HepG2 (cell line): ENCODE data around the gene GRAMD1A. TPM values are rescaled to one million over a fixed set of nuclear protein-coding genes. Genes with fewer than 3 reads are reported as not detected.

Source experiments
- ATAC-seq: fragments of 200-7000 bp; cut with Tn5 transposase; 3 replicates; pipeline ENCODE4 v1.9.1; 2020; ENCODE audit warnings: mild to moderate bottlenecking, moderate library complexity
- BruUV-seq: library from RNA; stranded (reverse); fragments of 400-500 nt; replicated peaks from 2 replicates; lab custom pipeline; 2021; lab: Mats Ljungman, UMichigan
- CTCF ChIA-PET: fragments of 300-600 bp; formaldehyde crosslinking; extraction: SDS; loops from one replicate; lab custom pipeline; 2021; ENCODE audit warnings: low total read pairs, inconsistent platforms, low intra/inter-chr PET ratio; lab: Yijun Ruan, JAX
- POLR2A ChIA-PET: fragments of 350-600 bp; sonication (Branson Sonifier 250); formaldehyde crosslinking; loops from one replicate; lab custom pipeline; 2020; ENCODE audit warnings: antibody characterized with exemption, inconsistent platforms; lab: Yijun Ruan, JAX
- DNase-seq: peaks from one replicate; pipeline ENCODE4 v3.0.0-alpha.2; 2015; ENCODE audit warnings: low spot score
- FAIRE-seq: peaks from 3 replicates; lab custom pipeline; 2011; peaks lifted over from hg19 to GRCh38; lab: Jason Lieb, UNC
- H2AFZ ChIP-seq: one replicate; pipeline ENCODE4 v1.6.1; 2011; ENCODE audit warnings: low read length, inconsistent platforms
- H3K27ac ChIP-seq: fragments of 300-600 bp; 3 replicates; pipeline ENCODE4 v1.8.0; 2011; ENCODE audit warnings: mixed run types, mild to moderate bottlenecking, mixed read lengths, low read length, inconsistent platforms; ENCODE audit not compliant: insufficient read depth; ENCODE audit errors: extremely low read length
- H3K27me3 ChIP-seq, 2 experiments: fragments of 200-600 bp in 1 of 2; 2 replicates in 1 of 2; 3 replicates in 1 of 2; pipeline versions ENCODE4 v1.6.0 to v1.8.0; 2011; ENCODE audit warnings: low read length in 2 of 2, mild to moderate bottlenecking in 2 of 2, moderate library complexity in 2 of 2, inconsistent platforms in 1 of 2; ENCODE audit not compliant: insufficient read depth in 2 of 2, control insufficient read depth in 1 of 2
- H3K36me3 ChIP-seq, 2 experiments: fragments of 200-600 bp in 1 of 2; replicated peaks in 1 of 2; 2 replicates in 1 of 2; 3 replicates in 1 of 2; pipeline versions ENCODE4 v1.5.1 to v1.8.0; 2011; ENCODE audit warnings: low read length in 2 of 2, inconsistent platforms in 1 of 2; ENCODE audit not compliant: insufficient read depth in 2 of 2, control insufficient read depth in 1 of 2
- H3K4me1 ChIP-seq: 2 replicates; pipeline ENCODE4 v1.5.1; 2012; ENCODE audit warnings: low read length, inconsistent platforms; ENCODE audit not compliant: insufficient read depth
- H3K4me2 ChIP-seq: 2 replicates; pipeline ENCODE4 v1.6.0; 2011; ENCODE audit warnings: low read depth, low read length, inconsistent platforms
- H3K4me3 ChIP-seq, 3 experiments: fragments of 200-600 bp in 1 of 3; sonication (generic), shearing (Covaris generic) in 1 of 3; replicated peaks in 1 of 3; 2 replicates each; pipeline ENCODE4 v1.5.1; 2011 to 2016; ENCODE audit warnings: low read length in 3 of 3, inconsistent platforms in 2 of 3, low read depth in 2 of 3, mild to moderate bottlenecking in 2 of 3, control low read depth in 1 of 3, mixed read lengths in 1 of 3; ENCODE audit not compliant: insufficient read depth in 1 of 3
- H3K79me2 ChIP-seq: one replicate; pipeline ENCODE4 v1.6.1; 2011; ENCODE audit warnings: low read length, inconsistent platforms; ENCODE audit not compliant: insufficient read depth
- H3K9ac ChIP-seq: 2 replicates; pipeline ENCODE4 v1.6.0; 2011; ENCODE audit warnings: mild to moderate bottlenecking, low read depth, low read length, inconsistent platforms; ENCODE audit not compliant: insufficient read depth
- H3K9me3 ChIP-seq: 2 replicates; pipeline ENCODE4 v1.5.1; 2012; ENCODE audit warnings: mild to moderate bottlenecking, low read length
- H4K20me1 ChIP-seq: 2 replicates; pipeline ENCODE4 v1.6.0; 2011; ENCODE audit warnings: inconsistent platforms, mild to moderate bottlenecking, low read length, moderate library complexity; ENCODE audit not compliant: insufficient read depth
- CSRNP1 ChIP-seq: sonication (generic); formaldehyde crosslinking; IDR thresholded peaks from 2 replicates; pipeline ENCODE4 v1.8.1; 2023; ENCODE audit warnings: mild to moderate bottlenecking, missing genetic modification reagents
- E2F2 ChIP-seq: sonication (generic); formaldehyde crosslinking; IDR thresholded peaks from 2 replicates; pipeline ENCODE4 v1.4.0; 2020; ENCODE audit warnings: missing genetic modification reagents, borderline replicate concordance
- EP300 ChIP-seq, 3 experiments: sonication (generic) in 1 of 3; formaldehyde crosslinking in 1 of 3; IDR thresholded peaks; 2 replicates each; pipeline versions ENCODE4 v1.5.1 to v1.6.1; 2011 to 2020; ENCODE audit warnings: low read depth in 2 of 3, low read length in 2 of 3, borderline replicate concordance in 1 of 3, improper control_type of control experiment in 1 of 3, mild to moderate bottlenecking in 1 of 3, missing genetic modification reagents in 1 of 3, moderate library complexity in 1 of 3
- HIC2 ChIP-seq: sonication (generic); formaldehyde crosslinking; IDR thresholded peaks from 2 replicates; pipeline ENCODE4 v1.9.0; 2022; ENCODE audit warnings: low read depth, missing genetic modification reagents
- MBD4 ChIP-seq: IDR thresholded peaks from 2 replicates; pipeline ENCODE4 v1.6.1; 2012; ENCODE audit warnings: low read length, inconsistent platforms, borderline replicate concordance
- MEIS2 ChIP-seq: sonication (generic); formaldehyde crosslinking; IDR thresholded peaks from 2 replicates; pipeline ENCODE4 v1.9.0; 2021; ENCODE audit warnings: mild to moderate bottlenecking, missing genetic modification reagents
- POLR2AphosphoS5 ChIP-seq: IDR thresholded peaks from 2 replicates; pipeline ENCODE4 v1.6.1; 2012; ENCODE audit warnings: low read depth, low read length
- PPARG ChIP-seq: conservative IDR thresholded peaks from 2 replicates; pipeline ENCODE4 v1.6.1; 2016; ENCODE audit warnings: missing biosample characterization, missing genetic modification reagents
- SP140L ChIP-seq: sonication (generic); formaldehyde crosslinking; IDR thresholded peaks from 2 replicates; pipeline ENCODE4 v1.4.0; 2020; ENCODE audit warnings: missing genetic modification reagents, borderline replicate concordance
- ZNF251 ChIP-seq: sonication (generic); formaldehyde crosslinking; IDR thresholded peaks from 2 replicates; pipeline ENCODE4 v1.9.0; 2021; ENCODE audit warnings: mild to moderate bottlenecking, missing genetic modification reagents
- ZNF644 ChIP-seq: IDR thresholded peaks from 2 replicates; pipeline ENCODE4 v1.6.1; 2016; ENCODE audit warnings: low read depth
- ZNF674 ChIP-seq: sonication (generic); formaldehyde crosslinking; IDR thresholded peaks from 2 replicates; pipeline ENCODE4 v1.5.0; 2020; ENCODE audit warnings: low read depth, mild to moderate bottlenecking, missing genetic modification reagents
- ZSCAN5A ChIP-seq: sonication (generic); formaldehyde crosslinking; IDR thresholded peaks from 2 replicates; pipeline ENCODE4 v1.8.0; 2022; ENCODE audit warnings: mild to moderate bottlenecking, missing genetic modification reagents, borderline replicate concordance
- WGBS: methylation state at CpG from one replicate; pipeline ENCODE4 v1.1.6; 2017; ENCODE audit warnings: low lambda C conversion rate; 5-methylcytosine and 5-hydroxymethylcytosine counted together
- in situ Hi-C: cut with HindIII; loops from 2 replicates; pipeline ENCODE4 v1.10.0; 2017; ENCODE audit warnings: low pct_unique_long_range_greater_than_20kb; ENCODE audit not compliant: extremely low pct_ligation_motif_present
- intact Hi-C: fragments of 100-400 bp; cut with micrococcal nuclease; formaldehyde crosslinking; loops from one replicate; pipeline ENCODE4 v1.10.0; 2022; ENCODE audit not compliant: unreplicated experiment
- polyA plus RNA-seq, 8 experiments: library from polyadenylated mRNA; depleted of rRNA in 3 of 8; stranded (reverse) in 7 of 8; unstranded in 1 of 8; fragments of >200 nt; fragmentation: Illumina TruSeq in 4 of 8; extraction: Trizol in 4 of 8; gene quantifications; 2 replicates each; pipeline versions ENCODE4 v1.2.1 to v1.2.3, GENCODE V29; 2011 to 2016; ENCODE audit warnings: low read depth in 4 of 8, missing spikeins in 1 of 8, mixed read lengths in 1 of 8; ENCODE audit not compliant: insufficient read depth in 1 of 8
- total RNA-seq, 5 experiments: library from RNA; depleted of rRNA; stranded (reverse); fragments of >200 nt; fragmentation: Illumina TruSeq; extraction: Trizol; gene quantifications; 2 replicates each; pipeline ENCODE4 v1.2.3, GENCODE V29; 2016; ENCODE audit warnings: low read depth in 1 of 5

GRAMD1A gene
- total and polyA plus RNA-seq, 2 of the 13 experiments (the other 11 are each of a cell fraction or from before 2014, with no cell fraction given), result 14.7 to 181 TPM

- no peak for TF ChIP-seq ZSCAN5A (CRISPR knock-in tag)
- TF ChIP-seq HIC2 (CRISPR knock-in tag), result no peak
- peak; percentile 32; the same call in 1 of the 2 replicates for TF ChIP-seq ZNF644
- no peak for TF ChIP-seq MEIS2
- TF ChIP-seq ZNF674 (CRISPR knock-in tag), result no peak
These were observed 4.6 kb upstream of the GRAMD1A start (continued) for GRCh38 chr19:34995551-34995950.

DNA sequence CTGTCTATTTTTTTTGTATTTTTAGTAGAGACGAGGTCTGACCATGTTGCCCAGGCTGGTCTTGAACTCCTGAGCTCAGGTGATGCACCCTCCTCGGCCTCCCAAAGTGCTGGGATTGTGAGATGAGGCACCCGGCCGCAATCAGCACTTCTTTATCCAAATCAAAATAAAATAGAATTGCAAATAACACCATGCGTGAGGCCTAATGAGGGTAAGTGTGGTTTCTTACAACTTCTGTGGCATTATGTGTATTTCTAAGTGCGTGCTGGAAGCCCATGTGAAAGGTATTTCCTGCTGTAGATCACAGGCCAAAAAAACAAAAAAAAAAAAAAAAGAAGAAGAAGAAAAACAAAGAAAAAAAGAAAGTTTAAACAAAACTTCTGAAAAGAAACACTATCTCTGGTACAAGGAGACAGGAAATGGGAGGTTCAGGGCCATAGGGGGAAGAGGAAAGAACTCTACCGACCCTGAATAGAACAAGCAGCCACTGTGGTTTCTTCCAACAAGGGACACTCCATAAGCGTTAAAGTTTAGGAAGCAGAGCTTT is 3.0 kb upstream of the GRAMD1A start:
- Histone ChIP-seq H3K4me2 (peak overlapping the region; percentile 91), H3K9ac (peak overlapping the region; percentile 54), H3K9me3 (no peaks in the 10 kb centered on the region), H4K20me1 (peaks cover 5% of the 10 kb centered on the region; the same call in 1 of the 2 replicates), H3K4me3 (peak overlapping the region; percentile 36 to 63 (median 54)), H3K79me2 (peaks cover 18% of the 10 kb centered on the region), H3K27ac (peak overlapping the region; percentile 76), H2AFZ (no peak overlapping the region), H3K36me3 (peaks cover 0 to 3% of the 10 kb centered on the region in 2 experiments; a peak in 2 of 5 replicates), H3K27me3 (peaks cover 0 to 11% of the 10 kb centered on the region in 2 experiments; a peak in 2 of 5 replicates), H3K4me1 (peaks cover 68% of the 10 kb centered on the region)
- ATAC-seq (no peak), FAIRE-seq (peak; percentile 78), DNase-seq (peak; percentile 79)
- in situ Hi-C loops, result no loop called here
- POLR2A ChIA-PET, result interaction anchor here (4.4 kb wide), 1 partner anchor 10 kb away, joined by 75 read pairs; no protein-coding TSS in a partner anchor
- intact Hi-C loops, result loop anchor here (5.0 kb wide), 1 partner anchor 45 kb away; the partner anchor contains the start of gene HPN
- no TSS peak for BruUV-seq
- WGBS, result 2% methylated on average over 8 of the region's 8 CpGs
- CTCF ChIA-PET, result no interaction called here
- TF ChIP-seq MBD4 (no peak), CSRNP1 (CRISPR knock-in tag) (no peak), PPARG (CRISPR knock-in tag) (peak; percentile 63), SP140L (CRISPR knock-in tag) (no peak), E2F2 (CRISPR knock-in tag) (no peak), POLR2AphosphoS5 (no peak), ZNF251 (CRISPR knock-in tag) (no peak), EP300 (IDR thresholded peaks at IDR 0.05; ENCODE audit: low read depth in 2 of 2, low read length in 2 of 2) (peak in 1 of 2 experiments; percentile 53; a peak in 1 of 4 replicates), EP300 (CRISPR knock-in tag; IDR thresholded peaks at IDR 0.05; ENCODE audit: borderline replicate concordance) (peak; percentile 23; the same call in 1 of the 2 replicates)
